HepG2 (cell line): ENCODE results near the gene UBE2H. TPM values are rescaled to one million over a fixed set of nuclear protein-coding genes. Genes with fewer than 3 reads are reported as not detected.

Source experiments
- ATAC-seq: fragments of 200-7000 bp; cut with Tn5 transposase; 3 replicates; pipeline ENCODE4 v1.9.1; 2020; ENCODE audit warnings: mild to moderate bottlenecking, moderate library complexity
- BruUV-seq: library from RNA; stranded (reverse); fragments of 400-500 nt; replicated peaks from 2 replicates; lab custom pipeline; 2021; lab: Mats Ljungman, UMichigan
- CTCF ChIA-PET: fragments of 300-600 bp; formaldehyde crosslinking; extraction: SDS; loops from one replicate; lab custom pipeline; 2021; ENCODE audit warnings: low total read pairs, inconsistent platforms, low intra/inter-chr PET ratio; lab: Yijun Ruan, JAX
- POLR2A ChIA-PET: fragments of 350-600 bp; sonication (Branson Sonifier 250); formaldehyde crosslinking; loops from one replicate; lab custom pipeline; 2020; ENCODE audit warnings: antibody characterized with exemption, inconsistent platforms; lab: Yijun Ruan, JAX
- DNase-seq: peaks from one replicate; pipeline ENCODE4 v3.0.0-alpha.2; 2015; ENCODE audit warnings: low spot score
- FAIRE-seq: peaks from 3 replicates; lab custom pipeline; 2011; peaks lifted over from hg19 to GRCh38; lab: Jason Lieb, UNC
- H2AFZ ChIP-seq: one replicate; pipeline ENCODE4 v1.6.1; 2011; ENCODE audit warnings: low read length, inconsistent platforms
- H3K27ac ChIP-seq: fragments of 300-600 bp; 3 replicates; pipeline ENCODE4 v1.8.0; 2011; ENCODE audit warnings: mixed run types, mild to moderate bottlenecking, mixed read lengths, low read length, inconsistent platforms; ENCODE audit not compliant: insufficient read depth; ENCODE audit errors: extremely low read length
- H3K27me3 ChIP-seq, 2 experiments: fragments of 200-600 bp in 1 of 2; 2 replicates in 1 of 2; 3 replicates in 1 of 2; pipeline versions ENCODE4 v1.6.0 to v1.8.0; 2011; ENCODE audit warnings: low read length in 2 of 2, mild to moderate bottlenecking in 2 of 2, moderate library complexity in 2 of 2, inconsistent platforms in 1 of 2; ENCODE audit not compliant: insufficient read depth in 2 of 2, control insufficient read depth in 1 of 2
- H3K36me3 ChIP-seq, 2 experiments: fragments of 200-600 bp in 1 of 2; replicated peaks in 1 of 2; 2 replicates in 1 of 2; 3 replicates in 1 of 2; pipeline versions ENCODE4 v1.5.1 to v1.8.0; 2011; ENCODE audit warnings: low read length in 2 of 2, inconsistent platforms in 1 of 2; ENCODE audit not compliant: insufficient read depth in 2 of 2, control insufficient read depth in 1 of 2
- H3K4me1 ChIP-seq: 2 replicates; pipeline ENCODE4 v1.5.1; 2012; ENCODE audit warnings: low read length, inconsistent platforms; ENCODE audit not compliant: insufficient read depth
- H3K4me2 ChIP-seq: 2 replicates; pipeline ENCODE4 v1.6.0; 2011; ENCODE audit warnings: low read depth, low read length, inconsistent platforms
- H3K4me3 ChIP-seq, 3 experiments: fragments of 200-600 bp in 1 of 3; sonication (generic), shearing (Covaris generic) in 1 of 3; replicated peaks in 1 of 3; 2 replicates each; pipeline ENCODE4 v1.5.1; 2011 to 2016; ENCODE audit warnings: low read length in 3 of 3, inconsistent platforms in 2 of 3, low read depth in 2 of 3, mild to moderate bottlenecking in 2 of 3, control low read depth in 1 of 3, mixed read lengths in 1 of 3; ENCODE audit not compliant: insufficient read depth in 1 of 3
- H3K79me2 ChIP-seq: one replicate; pipeline ENCODE4 v1.6.1; 2011; ENCODE audit warnings: low read length, inconsistent platforms; ENCODE audit not compliant: insufficient read depth
- H3K9ac ChIP-seq: 2 replicates; pipeline ENCODE4 v1.6.0; 2011; ENCODE audit warnings: mild to moderate bottlenecking, low read depth, low read length, inconsistent platforms; ENCODE audit not compliant: insufficient read depth
- H3K9me3 ChIP-seq: 2 replicates; pipeline ENCODE4 v1.5.1; 2012; ENCODE audit warnings: mild to moderate bottlenecking, low read length
- H4K20me1 ChIP-seq: 2 replicates; pipeline ENCODE4 v1.6.0; 2011; ENCODE audit warnings: inconsistent platforms, mild to moderate bottlenecking, low read length, moderate library complexity; ENCODE audit not compliant: insufficient read depth
- ASH2L ChIP-seq: fragments of 300-600, 200-600 bp; sonication (generic); IDR thresholded peaks from 2 replicates; pipeline ENCODE4 v1.7.0; 2017; ENCODE audit warnings: low read depth, mild to moderate bottlenecking, moderate library complexity, mixed read lengths, low read length; ENCODE audit not compliant: insufficient read length
- CC2D1A ChIP-seq: sonication (generic); formaldehyde crosslinking; IDR thresholded peaks from 2 replicates; pipeline ENCODE4 v1.8.1; 2023; ENCODE audit warnings: mild to moderate bottlenecking, missing genetic modification reagents
- HOXA7 ChIP-seq: sonication (generic); formaldehyde crosslinking; IDR thresholded peaks from 2 replicates; pipeline ENCODE4 v1.8.1; 2022; ENCODE audit warnings: mild to moderate bottlenecking, missing genetic modification reagents, moderate library complexity
- LRRFIP1 ChIP-seq: sonication (generic); formaldehyde crosslinking; conservative IDR thresholded peaks from 2 replicates; pipeline ENCODE4 v1.4.0; 2020; ENCODE audit warnings: missing genetic modification reagents
- MIER3 ChIP-seq: IDR thresholded peaks from 2 replicates; pipeline ENCODE4 v1.6.1; 2016; ENCODE audit warnings: missing compliant biosample characterization, borderline replicate concordance
- MLXIP ChIP-seq: sonication (generic); formaldehyde crosslinking; IDR thresholded peaks from 2 replicates; pipeline ENCODE4 v1.9.0; 2021; ENCODE audit warnings: missing genetic modification reagents, borderline replicate concordance
- TSC22D2 ChIP-seq: sonication (generic); formaldehyde crosslinking; IDR thresholded peaks from 2 replicates; pipeline ENCODE4 v1.5.1; 2020; ENCODE audit warnings: missing genetic modification reagents, mild to moderate bottlenecking, borderline replicate concordance
- ZKSCAN5 ChIP-seq: sonication (generic); formaldehyde crosslinking; IDR thresholded peaks from 2 replicates; pipeline ENCODE4 v1.5.1; 2020; ENCODE audit warnings: mild to moderate bottlenecking, missing genetic modification reagents
- ZMAT5 ChIP-seq: sonication (generic); formaldehyde crosslinking; IDR thresholded peaks from 2 replicates; pipeline ENCODE4 v1.5.0; 2020; ENCODE audit warnings: mild to moderate bottlenecking, low read depth, missing genetic modification reagents, borderline replicate concordance
- ZNF10 ChIP-seq: sonication (generic); formaldehyde crosslinking; IDR thresholded peaks from 2 replicates; pipeline ENCODE4 v1.4.0; 2020; ENCODE audit warnings: mild to moderate bottlenecking, low read depth, missing genetic modification reagents, borderline replicate concordance
- ZNF337 ChIP-seq: sonication (generic); formaldehyde crosslinking; IDR thresholded peaks from 2 replicates; pipeline ENCODE4 v1.5.1; 2020; ENCODE audit warnings: missing genetic modification reagents, low read depth, mild to moderate bottlenecking, borderline replicate concordance
- ZNF382 ChIP-seq: sonication (generic); formaldehyde crosslinking; IDR thresholded peaks from 2 replicates; pipeline ENCODE4 v1.5.0; 2020; ENCODE audit warnings: missing genetic modification reagents, mild to moderate bottlenecking, borderline replicate concordance
- WGBS: methylation state at CpG from one replicate; pipeline ENCODE4 v1.1.6; 2017; ENCODE audit warnings: low lambda C conversion rate; 5-methylcytosine and 5-hydroxymethylcytosine counted together
- in situ Hi-C: cut with HindIII; loops from 2 replicates; pipeline ENCODE4 v1.10.0; 2017; ENCODE audit warnings: low pct_unique_long_range_greater_than_20kb; ENCODE audit not compliant: extremely low pct_ligation_motif_present
- intact Hi-C: fragments of 100-400 bp; cut with micrococcal nuclease; formaldehyde crosslinking; loops from one replicate; pipeline ENCODE4 v1.10.0; 2022; ENCODE audit not compliant: unreplicated experiment
- polyA plus RNA-seq, 8 experiments: library from polyadenylated mRNA; depleted of rRNA in 3 of 8; stranded (reverse) in 7 of 8; unstranded in 1 of 8; fragments of >200 nt; fragmentation: Illumina TruSeq in 4 of 8; extraction: Trizol in 4 of 8; gene quantifications; 2 replicates each; pipeline versions ENCODE4 v1.2.1 to v1.2.3, GENCODE V29; 2011 to 2016; ENCODE audit warnings: low read depth in 4 of 8, missing spikeins in 1 of 8, mixed read lengths in 1 of 8; ENCODE audit not compliant: insufficient read depth in 1 of 8
- total RNA-seq, 5 experiments: library from RNA; depleted of rRNA; stranded (reverse); fragments of >200 nt; fragmentation: Illumina TruSeq; extraction: Trizol; gene quantifications; 2 replicates each; pipeline ENCODE4 v1.2.3, GENCODE V29; 2016; ENCODE audit warnings: low read depth in 1 of 5

Gene UBE2H
- total and polyA plus RNA-seq, 2 of the 13 experiments (the other 11 are each of a cell fraction or from before 2014, with no cell fraction given): 15.5 to 40.1 TPM

GRCh38 chr7:129821476-129821875 lies 131.3 kb downstream of the UBE2H start:
- H4K20me1 ChIP-seq: no peaks in the 10 kb centered on the region
- TF ChIP-seq LRRFIP1: no peak
- no peak for TF ChIP-seq ZNF382 (CRISPR knock-in tag)
- no peak for TF ChIP-seq ZKSCAN5 (CRISPR knock-in tag)
- no peak for TF ChIP-seq HOXA7 (CRISPR knock-in tag)
- no peak for TF ChIP-seq MIER3 (CRISPR knock-in tag)
- TF ChIP-seq ASH2L: no peak
- TF ChIP-seq ZNF337 (CRISPR knock-in tag): no peak
- TF ChIP-seq ZNF10 (CRISPR knock-in tag): no peak
- TF ChIP-seq MLXIP (CRISPR knock-in tag): no peak
- TF ChIP-seq TSC22D2: no peak
- TF ChIP-seq CC2D1A (CRISPR knock-in tag): no peak
- no peak for TF ChIP-seq ZMAT5
- no peak overlapping the region for H3K4me3 ChIP-seq
- H3K4me1 ChIP-seq: peaks cover 11% of the 10 kb centered on the region; the same call in 1 of the 2 replicates
- ATAC-seq (no peak), DNase-seq (no peak), FAIRE-seq (no peak)
- no TSS peak for BruUV-seq
- POLR2A ChIA-PET: no interaction called here
- H3K27me3 ChIP-seq: no peaks in the 10 kb centered on the region; a peak in 1 of 5 replicates
- CTCF ChIA-PET: no interaction called here
- no peaks in the 10 kb centered on the region for H3K79me2 ChIP-seq
- no peaks in the 10 kb centered on the region for H3K36me3 ChIP-seq
- no peak overlapping the region for H3K9ac ChIP-seq
- H3K9me3 ChIP-seq: no peaks in the 10 kb centered on the region
- no peak overlapping the region for H2AFZ ChIP-seq
- no peak overlapping the region for H3K27ac ChIP-seq
- 52% methylated on average over 2 of the region's 2 CpGs for WGBS
- intact Hi-C loops (no loop called here), in situ Hi-C loops (no loop called here)
- no peak overlapping the region for H3K4me2 ChIP-seq
